ENCODE measurements around the gene MRPL38. TPM values are rescaled to one million over a fixed set of nuclear protein-coding genes. Genes with fewer than 3 reads are reported as not detected.
"Not testable (repeated sequence)": the region's sequence is repeated elsewhere in the genome, so short reads cannot be mapped to it uniquely, and the experiment has no call there.

Gene MRPL38
- total RNA-seq, 1 donor from 2014 or later, result 111 TPM

GRCh38 chr17:75861927-75862317, 42.8 kb downstream of the MRPL38 start:
- Mint-ChIP-seq H3K27ac (ENCODE audit: unreplicated experiment) (no peak overlapping the region), H3K27me3 (ENCODE audit: low read depth) (no peaks in the 10 kb centered on the region), H3K9me3 (no peaks in the 10 kb centered on the region), H3K36me3 (ENCODE audit: low read depth) (no peaks in the 10 kb centered on the region), H3K4me1 (no peaks in the 10 kb centered on the region), H3K4me3 (no peak overlapping the region)
- DNase-seq (ENCODE audit: low read depth, low spot score), result no peak
- no peak for TF ChIP-seq CTCF (conservative IDR thresholded peaks at IDR 0.05)

GRCh38 chr17:75859358-75859757, 45.3 kb downstream of the MRPL38 start:
- H3K27me3 Mint-ChIP-seq (ENCODE audit: low read depth); H3K4me3 Mint-ChIP-seq; H3K27ac Mint-ChIP-seq (ENCODE audit: unreplicated experiment); H3K36me3 Mint-ChIP-seq (ENCODE audit: low read depth); H3K9me3 Mint-ChIP-seq; DNase-seq (ENCODE audit: low read depth, low spot score); H3K4me1 Mint-ChIP-seq: not testable (repeated sequence)

- Mint-ChIP-seq H3K9me3 (no peaks in the 10 kb centered on the region), H3K4me1 (peaks cover 13% of the 10 kb centered on the region), H3K36me3 (ENCODE audit: low read depth) (no peaks in the 10 kb centered on the region), H3K4me3 (no peak overlapping the region), H3K27ac (ENCODE audit: unreplicated experiment) (peak overlapping the region; percentile 79), H3K27me3 (ENCODE audit: low read depth) (no peaks in the 10 kb centered on the region)
- DNase-seq (ENCODE audit: low read depth, low spot score), result peak; percentile 55
- no peak for TF ChIP-seq CTCF (conservative IDR thresholded peaks at IDR 0.05)
These were observed 48.5 kb downstream of the MRPL38 start for GRCh38 chr17:75856062-75856756.

DNA sequence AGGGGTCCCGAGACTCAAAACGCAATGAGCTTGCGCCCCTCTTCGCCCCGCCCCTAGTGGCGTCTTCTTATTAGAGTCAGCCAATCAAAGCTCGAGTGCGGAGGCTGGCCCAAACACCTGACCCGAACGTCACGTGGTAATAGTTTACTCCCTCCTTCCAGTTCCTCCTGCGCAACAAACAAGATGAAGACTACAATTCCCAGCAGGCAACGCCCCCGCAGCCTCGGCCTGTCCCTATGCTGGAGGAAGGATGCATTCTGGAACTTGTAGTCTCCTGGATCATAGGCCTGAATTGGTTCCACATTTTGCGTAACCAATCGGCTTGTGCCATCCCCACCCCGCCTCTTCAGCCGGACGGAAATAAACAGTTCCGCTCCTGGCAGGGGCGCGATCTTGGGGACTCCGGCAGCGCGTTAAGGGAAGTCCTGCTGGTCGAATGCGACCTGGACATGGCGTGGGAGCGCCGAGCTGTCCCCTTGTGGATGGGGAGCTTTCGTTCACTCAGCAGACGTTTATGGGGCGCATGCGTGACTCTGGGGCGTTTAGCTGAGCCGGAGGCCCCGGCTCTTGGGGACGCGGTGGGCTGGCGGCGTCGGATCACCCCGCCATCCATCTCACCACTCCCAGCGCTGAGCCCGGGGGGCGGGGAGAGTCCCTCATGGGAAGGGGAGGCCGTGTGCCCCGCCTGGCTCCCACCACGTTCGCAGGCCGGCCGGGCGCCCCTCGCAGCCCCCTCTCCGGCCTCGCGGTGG, 49.2 kb downstream of the MRPL38 start, which contains the start of gene WBP2:
WBP2 (minus strand) TSS at position 26 of the 752 bp plus-strand sequence. CDS start 38 bp downstream, outside the sequence.
- Mint-ChIP-seq H3K27ac (ENCODE audit: unreplicated experiment) (peak within 1 kb of the TSS; percentile 94), H3K36me3 (ENCODE audit: low read depth) (no peaks in the 10 kb centered on the region), H3K9me3 (no peaks in the 10 kb centered on the region), H3K4me1 (peaks cover 13% of the 10 kb centered on the region), H3K27me3 (ENCODE audit: low read depth) (no peaks in the 10 kb centered on the region), H3K4me3 (no peak within 1 kb of the TSS)
- DNase-seq (ENCODE audit: low read depth, low spot score), result peak; percentile 95
- TF ChIP-seq CTCF (conservative IDR thresholded peaks at IDR 0.05), result peak; percentile 60

DNA sequence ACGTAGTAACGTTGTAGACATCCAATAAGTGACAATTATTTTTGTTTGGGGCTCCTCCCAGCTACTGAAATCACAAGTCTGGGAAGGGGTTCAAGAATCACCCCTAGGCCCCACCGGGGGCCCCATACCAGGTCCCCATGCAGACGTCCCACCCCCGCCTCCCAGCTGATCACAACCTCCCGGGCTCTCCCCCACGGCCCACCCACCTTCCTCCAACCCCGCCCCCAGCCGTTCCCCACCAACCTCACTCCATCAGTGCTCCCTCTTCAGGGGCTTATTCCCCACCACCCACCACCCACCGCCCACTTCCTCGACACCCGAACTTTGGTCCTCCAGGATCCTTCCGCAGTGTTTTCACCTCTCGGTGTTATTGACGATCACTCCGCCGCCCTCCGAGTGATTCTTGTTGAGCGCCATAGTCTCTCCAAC, 49.8 kb downstream of the MRPL38 start:
- Mint-ChIP-seq H3K4me3 (no peak overlapping the region), H3K27ac (ENCODE audit: unreplicated experiment) (no peak overlapping the region), H3K27me3 (ENCODE audit: low read depth) (no peaks in the 10 kb centered on the region), H3K9me3 (no peaks in the 10 kb centered on the region), H3K4me1 (peaks cover 13% of the 10 kb centered on the region), H3K36me3 (ENCODE audit: low read depth) (no peaks in the 10 kb centered on the region)
- no peak for DNase-seq (ENCODE audit: low read depth, low spot score)
- TF ChIP-seq CTCF (conservative IDR thresholded peaks at IDR 0.05), result no peak
